ENCODE data around the gene CERS6. TPM values are rescaled to one million over a fixed set of nuclear protein-coding genes. Genes with fewer than 3 reads are reported as not detected.

The CERS6 gene
- polyA plus RNA-seq, 1 donor (not counting 4 experiments of a cell fraction or from before 2014, with no cell fraction given) = 19.5 TPM

DNA sequence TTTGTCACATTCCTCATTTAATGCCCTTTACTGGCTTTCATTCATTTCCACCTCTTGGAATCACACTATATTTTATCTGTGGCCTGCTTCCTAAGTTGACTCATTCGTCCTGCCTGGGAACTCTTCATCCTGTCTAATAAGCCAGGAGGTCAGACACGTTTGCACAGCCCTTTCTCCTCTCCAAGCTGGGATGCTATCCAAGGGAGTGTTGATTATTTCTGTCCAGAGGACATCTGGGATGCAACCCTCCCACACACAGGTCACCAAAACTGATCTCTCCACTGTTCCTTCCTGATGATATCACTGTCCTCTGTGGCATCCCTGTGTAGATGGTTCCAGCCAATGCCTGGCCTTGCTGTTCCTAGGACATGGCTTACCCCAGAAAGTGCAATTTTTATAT is 266.5 kb downstream of the CERS6 start:
- no peak for TF ChIP-seq EZH2 (IDR thresholded peaks at IDR 0.05; ENCODE audit: low read length)
- TF ChIP-seq, protein P1, sequence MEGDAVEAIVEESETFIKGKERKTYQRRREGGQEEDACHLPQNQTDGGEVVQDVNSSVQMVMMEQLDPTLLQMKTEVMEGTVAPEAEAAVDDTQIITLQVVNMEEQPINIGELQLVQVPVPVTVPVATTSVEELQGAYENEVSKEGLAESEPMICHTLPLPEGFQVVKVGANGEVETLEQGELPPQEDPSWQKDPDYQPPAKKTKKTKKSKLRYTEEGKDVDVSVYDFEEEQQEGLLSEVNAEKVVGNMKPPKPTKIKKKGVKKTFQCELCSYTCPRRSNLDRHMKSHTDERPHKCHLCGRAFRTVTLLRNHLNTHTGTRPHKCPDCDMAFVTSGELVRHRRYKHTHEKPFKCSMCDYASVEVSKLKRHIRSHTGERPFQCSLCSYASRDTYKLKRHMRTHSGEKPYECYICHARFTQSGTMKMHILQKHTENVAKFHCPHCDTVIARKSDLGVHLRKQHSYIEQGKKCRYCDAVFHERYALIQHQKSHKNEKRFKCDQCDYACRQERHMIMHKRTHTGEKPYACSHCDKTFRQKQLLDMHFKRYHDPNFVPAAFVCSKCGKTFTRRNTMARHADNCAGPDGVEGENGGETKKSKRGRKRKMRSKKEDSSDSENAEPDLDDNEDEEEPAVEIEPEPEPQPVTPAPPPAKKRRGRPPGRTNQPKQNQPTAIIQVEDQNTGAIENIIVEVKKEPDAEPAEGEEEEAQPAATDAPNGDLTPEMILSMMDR (optimal IDR thresholded peaks at IDR 0.05 in 1 of 3, IDR thresholded peaks at IDR 0.05 in 1 of 3, conservative IDR thresholded peaks at IDR 0.05 in 1 of 3; ENCODE audit: extremely low read depth in 1 of 3, insufficient read depth in 2 of 3, low read length in 3 of 3) = no peak
- H3K9me1 ChIP-seq (ENCODE audit: control insufficient read depth, extremely low read depth, insufficient read depth, low read length) = no peaks in the 10 kb centered on the region
- no peaks in the 10 kb centered on the region for H3K27me3 ChIP-seq (ENCODE audit: control insufficient read depth, extremely low read depth, insufficient read depth, low read length)
- no peaks in the 10 kb centered on the region for H3K79me2 ChIP-seq (ENCODE audit: control insufficient read depth, insufficient read depth, low read length)
- H3K27ac ChIP-seq (ENCODE audit: control insufficient read depth, insufficient read depth, low read length) = no peak overlapping the region
- DNase-seq (ENCODE audit: low read depth, low spot score) = no peak
- no peak overlapping the region for H3K4me3 ChIP-seq (ENCODE audit: control insufficient read depth in 2 of 3, extremely low read depth in 1 of 3, insufficient read depth in 2 of 3, low read depth in 1 of 3, low read length in 3 of 3)
- dilution Hi-C loops (cut with MboI; ENCODE audit: extremely low pct_ligation_motif_present, low sequenced_read_pairs) = no loop called here
- H3K9ac ChIP-seq (ENCODE audit: control insufficient read depth, extremely low read depth, insufficient read depth, low read length) = no peak overlapping the region
- H3K4me2 ChIP-seq (ENCODE audit: control insufficient read depth, extremely low read depth, insufficient read depth, low read depth, low read length) = no peak overlapping the region
- no peaks in the 10 kb centered on the region for H3K36me3 ChIP-seq (ENCODE audit: control insufficient read depth in 2 of 2, extremely low read depth in 1 of 2, insufficient read depth in 2 of 2, low read length in 2 of 2)
- peak; percentile 46 for FAIRE-seq
- H3K9me3 ChIP-seq (ENCODE audit: control insufficient read depth, low read depth, low read length) = no peaks in the 10 kb centered on the region
- no peaks in the 10 kb centered on the region for H4K20me1 ChIP-seq (ENCODE audit: control insufficient read depth, extremely low read depth, insufficient read depth, low read length)
- peaks cover 19% of the 10 kb centered on the region for H3K4me1 ChIP-seq (ENCODE audit: control insufficient read depth, extremely low read depth, insufficient read depth, low read length)
- H2AFZ ChIP-seq (ENCODE audit: control insufficient read depth, low read length) = no peak overlapping the region

DNA sequence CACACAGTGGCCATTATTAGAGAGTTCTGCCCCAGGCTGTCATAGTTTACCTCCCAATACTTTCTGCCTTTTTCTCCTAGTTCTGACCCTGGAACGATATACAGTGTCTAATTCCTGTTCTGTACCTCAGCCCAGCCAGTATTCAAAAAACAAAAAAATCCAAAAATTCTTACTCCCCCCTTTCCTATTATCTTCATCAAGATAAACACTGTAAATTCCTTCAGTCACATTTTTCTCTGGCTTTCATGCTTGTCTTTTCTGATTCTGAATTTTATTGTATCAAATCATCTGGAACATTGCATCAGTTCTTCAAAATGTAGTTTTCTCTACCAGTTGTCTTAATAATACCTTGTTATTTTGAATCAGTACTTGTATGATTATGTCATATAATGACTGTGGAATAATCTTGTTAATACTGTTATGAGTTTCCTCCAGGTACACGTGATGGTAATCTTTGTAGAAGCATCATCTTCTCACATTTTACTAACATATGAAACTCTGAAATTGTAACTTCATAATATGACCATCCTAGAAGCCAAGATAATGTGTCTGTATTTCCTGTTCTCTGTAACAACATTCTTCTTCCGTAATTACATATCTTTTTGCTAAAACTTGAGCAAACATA is 267.3 kb downstream of the CERS6 start:
- Histone ChIP-seq H3K9me1 (ENCODE audit: control insufficient read depth, extremely low read depth, insufficient read depth, low read length) (no peaks in the 10 kb centered on the region), H2AFZ (ENCODE audit: control insufficient read depth, low read length) (no peak overlapping the region), H3K9me3 (ENCODE audit: control insufficient read depth, low read depth, low read length) (no peaks in the 10 kb centered on the region), H3K4me3 (ENCODE audit: control insufficient read depth in 2 of 3, extremely low read depth in 1 of 3, insufficient read depth in 2 of 3, low read depth in 1 of 3, low read length in 3 of 3) (no peak overlapping the region), H3K27me3 (ENCODE audit: control insufficient read depth, extremely low read depth, insufficient read depth, low read length) (no peaks in the 10 kb centered on the region), H3K9ac (ENCODE audit: control insufficient read depth, extremely low read depth, insufficient read depth, low read length) (no peak overlapping the region), H3K27ac (ENCODE audit: control insufficient read depth, insufficient read depth, low read length) (no peak overlapping the region), H4K20me1 (ENCODE audit: control insufficient read depth, extremely low read depth, insufficient read depth, low read length) (no peaks in the 10 kb centered on the region), H3K79me2 (ENCODE audit: control insufficient read depth, insufficient read depth, low read length) (no peaks in the 10 kb centered on the region), H3K4me1 (ENCODE audit: control insufficient read depth, extremely low read depth, insufficient read depth, low read length) (peaks cover 11% of the 10 kb centered on the region), H3K36me3 (ENCODE audit: control insufficient read depth in 2 of 2, extremely low read depth in 1 of 2, insufficient read depth in 2 of 2, low read length in 2 of 2) (no peaks in the 10 kb centered on the region), H3K4me2 (ENCODE audit: control insufficient read depth, extremely low read depth, insufficient read depth, low read depth, low read length) (no peak overlapping the region)
- DNase-seq (ENCODE audit: low read depth, low spot score) (no peak), FAIRE-seq (no peak)
- TF ChIP-seq, protein P1 (optimal IDR thresholded peaks at IDR 0.05 in 1 of 3, IDR thresholded peaks at IDR 0.05 in 1 of 3, conservative IDR thresholded peaks at IDR 0.05 in 1 of 3; ENCODE audit: extremely low read depth in 1 of 3, insufficient read depth in 2 of 3, low read length in 3 of 3) = no peak
- no peak for TF ChIP-seq EZH2 (IDR thresholded peaks at IDR 0.05; ENCODE audit: low read length)
- dilution Hi-C loops (cut with MboI; ENCODE audit: extremely low pct_ligation_motif_present, low sequenced_read_pairs) = no loop called here
